GM03348 (cell line): ENCODE measurements around the gene ETV7.
"Not testable (repeated sequence)": the region's sequence is repeated elsewhere in the genome, so short reads cannot be mapped to it uniquely, and the experiment has no call there.

Experiments used
- DNase-seq: peaks from one replicate; pipeline ENCODE4 v3.0.0; 2012; ENCODE audit warnings: low spot score

Gene ETV7

DNA sequence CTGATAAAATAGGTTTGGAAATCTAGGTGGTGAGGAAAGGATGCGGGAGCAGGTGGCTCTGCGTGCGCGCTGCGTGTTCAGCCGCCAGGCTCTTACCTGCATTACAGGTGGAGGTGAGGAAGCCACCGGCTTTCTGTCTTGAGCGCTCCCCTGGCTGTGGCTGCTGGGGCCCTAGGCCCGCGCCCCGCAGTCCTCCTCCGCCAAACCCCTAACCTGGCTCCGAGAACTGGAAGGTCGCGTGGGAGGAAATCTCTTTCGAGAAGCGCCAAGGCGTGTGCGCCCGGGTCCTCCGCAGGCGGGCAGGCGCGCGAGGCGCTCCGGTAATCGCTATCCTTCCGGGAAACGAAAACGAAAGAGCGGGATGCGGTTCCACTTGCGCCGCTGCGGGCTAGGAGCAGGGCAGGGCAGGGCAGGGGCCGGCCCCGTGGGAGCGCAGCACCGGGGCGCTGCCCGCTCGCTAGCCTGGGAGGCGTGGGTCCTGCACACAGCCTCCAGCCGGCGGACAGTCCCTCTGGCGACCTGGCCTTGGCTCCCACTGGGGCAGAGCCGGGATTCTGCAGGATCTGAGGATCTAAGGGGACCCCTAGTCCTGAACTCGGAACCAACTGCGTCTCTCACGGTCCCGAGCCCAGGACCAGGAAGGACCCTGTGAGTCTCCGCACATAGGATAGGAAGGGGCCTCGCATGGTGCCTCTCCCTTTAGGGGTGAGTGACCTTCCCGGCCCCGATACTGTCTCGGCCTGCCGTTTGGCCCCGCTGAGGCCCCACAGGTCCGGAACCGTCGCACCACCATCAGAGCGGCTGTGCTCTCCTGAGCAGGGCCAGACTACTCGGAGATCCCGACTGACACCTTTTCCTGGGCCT, at the start of gene ETV7:
TSS of gene ETV7 (minus strand) at position 230 of the 864 bp plus-strand sequence. CDS start at position 102, 128 bp downstream.
- DNase-seq, result peak; percentile 63

- DNase-seq, result peak; percentile 64
Observed at GRCh38 chr6:36436466-36436865, 49.0 kb upstream of the ETV7 start.

GRCh38 chr6:36432151-36432671, 44.7 kb upstream of the ETV7 start:
- DNase-seq, result peak; percentile 59

DNA sequence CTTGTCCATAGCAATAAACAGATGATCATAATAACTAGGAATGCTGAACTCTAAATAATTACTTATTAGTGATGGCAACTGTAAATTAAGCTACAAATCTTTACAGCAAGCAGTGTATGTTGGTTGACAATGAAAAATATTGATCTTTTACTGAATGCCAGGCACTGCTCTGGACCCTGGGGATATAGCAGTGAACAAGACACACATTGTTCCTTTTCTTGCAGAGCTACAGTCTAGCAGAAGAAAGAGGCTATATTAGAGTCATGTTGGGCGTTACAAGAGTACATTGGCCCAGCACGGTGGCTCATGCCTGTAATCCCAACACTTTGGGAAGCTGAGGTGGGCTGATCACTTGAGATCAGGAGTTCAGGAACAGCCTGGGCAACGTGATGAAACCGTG, 43.7 kb upstream of the ETV7 start:
- no peak for DNase-seq

GRCh38 chr6:36430351-36430750, 42.9 kb upstream of the ETV7 start:
- DNase-seq, result no peak

GRCh38 chr6:36428911-36429310, 41.4 kb upstream of the ETV7 start:
- DNase-seq, result no peak

GRCh38 chr6:36426622-36427021, 39.2 kb upstream of the ETV7 start:
- DNase-seq, result no peak

- peak; percentile 99 for DNase-seq
Observed at GRCh38 chr6:36423101-36423824, 35.8 kb upstream of the ETV7 start.

DNA sequence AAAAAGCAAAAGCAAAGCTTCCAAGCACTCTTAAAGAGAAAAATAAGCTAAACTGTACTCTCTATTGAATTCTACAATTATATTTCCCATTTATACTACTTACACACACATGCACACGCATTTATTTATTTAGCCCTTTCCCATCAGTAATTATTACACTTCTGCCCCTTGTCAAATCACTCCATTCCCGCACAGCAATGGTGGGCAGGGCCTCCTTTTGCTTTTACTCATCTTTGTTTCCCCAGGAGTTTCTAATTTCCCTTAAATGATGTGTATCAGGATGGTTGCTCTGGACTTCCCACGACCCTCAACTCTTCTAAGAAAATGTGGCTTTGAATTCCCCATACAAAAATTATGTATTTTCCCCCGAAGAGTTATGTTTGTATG, 35.2 kb upstream of the ETV7 start:
- no peak for DNase-seq

GRCh38 chr6:36419310-36419709, 31.8 kb upstream of the ETV7 start:
- DNase-seq, result no peak

DNA sequence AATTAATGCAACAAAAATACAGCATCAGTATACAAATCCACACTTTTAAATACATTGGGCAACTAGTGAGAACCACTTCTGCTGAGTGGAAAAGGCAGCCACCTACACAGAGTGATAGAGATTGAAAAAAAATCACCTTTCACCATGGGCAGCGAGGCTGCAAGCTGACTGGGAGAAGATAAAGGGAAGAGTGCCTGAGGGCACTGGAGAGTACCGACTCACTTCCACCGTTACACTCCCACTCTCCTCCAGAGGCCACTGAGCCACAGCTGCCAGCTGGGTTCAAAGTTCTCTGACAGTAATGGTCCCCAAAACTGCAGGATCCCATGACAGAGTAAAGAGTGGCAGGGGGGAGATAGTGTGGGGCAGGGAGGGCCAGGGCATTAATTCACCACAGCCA, 31.1 kb upstream of the ETV7 start:
- no peak for DNase-seq

GRCh38 chr6:36414481-36414880, 27.0 kb upstream of the ETV7 start:
- peak; percentile 47 for DNase-seq

GRCh38 chr6:36413489-36414480, 26.3 kb upstream of the ETV7 start:
- no peak for DNase-seq

DNA sequence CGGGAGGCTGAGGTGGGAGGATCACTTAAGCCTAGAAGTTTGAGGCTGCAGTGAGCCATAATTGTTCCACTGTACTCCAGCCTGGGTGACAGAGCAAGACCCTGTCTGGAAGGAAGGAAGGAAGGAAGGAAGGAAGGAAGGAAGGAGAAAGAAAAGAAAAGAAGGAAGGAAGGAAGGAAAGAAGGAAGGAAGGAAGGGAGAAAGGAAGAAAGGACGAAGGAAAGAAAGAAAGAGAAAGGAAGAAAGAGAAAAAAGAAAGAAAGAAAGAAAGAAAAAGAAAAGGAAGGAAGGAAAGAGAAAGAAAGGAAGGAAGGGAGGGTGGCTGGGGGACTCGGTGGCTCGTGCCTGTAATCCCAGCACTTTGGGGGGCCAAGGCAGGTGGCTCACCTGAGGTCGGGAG, 22.2 kb upstream of the ETV7 start:
- DNase-seq, result not testable (repeated sequence)

GRCh38 chr6:36404164-36404563, 16.7 kb upstream of the ETV7 start:
- no peak for DNase-seq

DNA sequence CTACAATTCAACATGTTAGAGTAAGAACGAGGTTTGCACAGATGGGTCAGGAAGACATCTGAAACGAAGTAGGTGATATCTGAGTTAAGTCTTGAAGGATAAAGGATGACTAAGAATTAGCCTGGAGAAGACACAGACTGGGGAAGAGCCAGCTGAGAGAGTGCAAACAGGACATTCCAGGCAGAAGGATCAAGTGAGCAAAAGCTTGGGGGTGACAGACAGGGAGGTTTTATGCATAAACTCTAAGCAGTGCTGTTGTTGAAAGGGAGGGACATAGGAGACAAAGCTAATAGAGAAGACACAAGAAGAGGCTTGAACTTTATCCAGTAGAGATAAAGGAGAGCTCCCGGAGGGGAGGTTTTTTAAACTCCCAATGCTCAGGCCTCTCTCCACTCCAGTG, 15.0 kb upstream of the ETV7 start:
- no peak for DNase-seq

GRCh38 chr6:36399970-36400369, 12.5 kb upstream of the ETV7 start:
- no peak for DNase-seq

DNA sequence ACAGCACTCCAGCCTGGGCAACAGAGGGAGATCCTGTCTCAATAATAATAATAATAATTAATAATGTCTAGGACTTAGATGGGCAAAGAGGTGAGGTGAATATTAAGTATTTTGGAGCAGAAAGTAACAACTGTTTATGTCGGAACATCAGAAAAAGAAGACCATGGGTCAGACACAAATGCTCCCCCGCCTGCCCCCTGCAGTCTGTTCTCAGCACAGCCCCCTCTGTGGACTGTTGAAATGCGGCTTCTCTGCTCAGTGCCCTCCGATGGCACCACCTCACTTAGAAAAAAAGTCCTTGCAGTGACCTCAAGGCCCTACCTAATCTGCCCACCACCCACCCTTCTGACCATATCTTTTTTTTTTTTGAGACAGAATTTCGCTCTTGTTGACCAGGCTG, 5.2 kb upstream of the ETV7 start:
- no peak for DNase-seq

DNA sequence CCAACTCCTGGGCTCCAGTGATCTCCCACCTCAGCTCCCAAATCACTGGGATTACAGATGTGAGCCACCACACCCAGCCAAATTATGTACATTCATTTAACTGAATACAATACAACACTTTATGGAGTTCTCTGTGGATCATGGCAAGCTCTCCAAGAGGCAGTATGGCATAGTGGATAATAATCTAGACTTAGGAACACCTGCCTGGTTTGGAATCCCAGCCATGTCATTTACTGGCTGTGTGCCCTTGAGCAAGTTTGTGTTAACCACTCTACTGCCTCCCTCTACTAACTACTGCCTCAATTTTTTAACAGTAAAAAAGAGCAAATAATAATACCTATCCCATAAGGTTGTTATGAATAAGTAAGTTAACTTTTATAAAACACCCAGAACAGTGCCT, 1.9 kb upstream of the ETV7 start:
- no peak for DNase-seq

DNA sequence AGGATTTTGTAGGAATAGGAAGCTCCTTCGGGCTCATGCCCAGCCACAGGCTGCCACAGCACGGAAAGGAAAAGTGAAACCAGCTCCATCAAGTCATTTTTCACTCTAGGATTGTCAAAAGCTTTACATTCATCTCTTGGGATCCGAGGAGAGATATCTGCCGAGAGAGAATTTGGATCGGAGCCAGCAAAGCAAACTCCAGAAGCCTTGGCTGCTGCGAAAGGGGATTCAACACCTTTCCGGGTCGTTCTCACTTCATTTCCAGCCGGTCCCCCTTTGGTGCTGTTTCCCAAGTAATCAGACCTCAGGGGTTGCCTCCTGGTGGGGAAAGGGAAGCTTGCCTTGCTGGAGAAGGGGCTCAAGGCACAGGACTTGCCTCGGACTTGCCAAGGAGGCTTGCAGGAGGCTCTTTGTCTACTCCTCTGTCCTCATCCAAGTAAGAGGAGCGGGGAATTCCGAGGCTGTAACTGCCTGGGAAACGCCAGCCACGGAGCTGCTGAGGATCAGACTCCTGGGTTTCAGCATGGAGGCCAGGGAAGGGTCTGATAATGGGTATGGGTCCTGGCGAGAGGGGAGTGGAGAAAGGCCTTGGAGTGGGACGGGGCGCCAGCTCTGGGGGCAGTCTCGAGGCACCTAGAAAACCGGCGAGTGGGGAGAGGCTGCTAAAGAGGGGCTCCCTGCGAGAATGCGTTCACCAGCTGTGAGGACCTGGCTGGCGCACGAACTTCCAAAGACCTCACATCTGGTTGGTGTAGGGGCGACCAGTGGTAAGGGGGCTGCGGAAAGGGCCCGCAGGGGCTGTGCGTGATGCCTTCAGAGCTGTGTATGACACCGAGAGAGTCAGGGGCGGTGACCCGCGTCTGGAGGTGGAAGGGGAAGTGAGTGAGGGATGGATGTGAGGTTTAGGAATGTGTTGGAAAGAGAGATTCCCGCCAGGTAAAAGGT, 702 bp downstream of the ETV7 start:
- DNase-seq, result peak; percentile 73

DNA sequence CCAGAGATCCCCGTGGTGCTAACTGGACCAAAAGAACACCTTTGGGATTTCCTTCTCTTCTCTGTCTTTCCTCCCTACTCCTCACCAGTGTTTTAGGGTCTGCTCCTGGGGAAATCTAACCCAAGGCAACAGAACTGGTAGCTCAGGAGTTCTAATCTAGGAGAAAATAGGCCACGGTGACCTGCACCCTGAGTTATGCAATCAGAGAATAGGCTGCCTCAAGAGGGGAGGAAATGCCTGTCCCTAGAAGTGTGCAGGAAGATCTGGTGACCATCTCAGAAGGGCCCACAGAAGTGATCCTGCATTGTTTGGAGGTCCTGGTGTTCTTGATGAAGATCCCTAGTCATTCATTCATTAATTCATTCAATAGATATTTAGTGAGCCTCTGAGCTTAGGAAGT, 3.4 kb downstream of the ETV7 start:
- no peak for DNase-seq
